VCaP (cell line): ENCODE data around the gene HOMER2.

ENCODE experiments used
- H3K27ac ChIP-seq: fragments of 450-650 bp; 2 replicates; pipeline ENCODE4 v1.5.1; 2017
- CTCF ChIP-seq: fragments of 450-650 bp; conservative IDR thresholded peaks from 2 replicates; pipeline ENCODE4 v1.5.1; 2017; ENCODE audit warnings: mild to moderate bottlenecking, moderate library complexity

Gene HOMER2

GRCh38 chr15:82952158-82953081 is at the start of gene HOMER2:
TSS of gene HOMER2 (minus strand) at chr15:82952720. CDS start at chr15:82952535, 185 bp downstream.
- peak within 1 kb of the TSS; percentile 96 for H3K27ac ChIP-seq
- TF ChIP-seq CTCF = peak; percentile 33

GRCh38 chr15:83000672-83001031 is 48.1 kb upstream of the HOMER2 start:
- H3K27ac ChIP-seq = peak overlapping the region; percentile 81

GRCh38 chr15:82999905-83000671 is 47.6 kb upstream of the HOMER2 start:
- peak overlapping the region; percentile 81 for H3K27ac ChIP-seq
- peak; percentile 93 for TF ChIP-seq CTCF

- TF ChIP-seq CTCF = no peak
- peak overlapping the region; percentile 81 for H3K27ac ChIP-seq
Measured at GRCh38 chr15:82999426-82999825, 46.9 kb upstream of the HOMER2 start.

GRCh38 chr15:82995938-82996337 is 43.4 kb upstream of the HOMER2 start:
- no peak for TF ChIP-seq CTCF
- no peak overlapping the region for H3K27ac ChIP-seq

DNA sequence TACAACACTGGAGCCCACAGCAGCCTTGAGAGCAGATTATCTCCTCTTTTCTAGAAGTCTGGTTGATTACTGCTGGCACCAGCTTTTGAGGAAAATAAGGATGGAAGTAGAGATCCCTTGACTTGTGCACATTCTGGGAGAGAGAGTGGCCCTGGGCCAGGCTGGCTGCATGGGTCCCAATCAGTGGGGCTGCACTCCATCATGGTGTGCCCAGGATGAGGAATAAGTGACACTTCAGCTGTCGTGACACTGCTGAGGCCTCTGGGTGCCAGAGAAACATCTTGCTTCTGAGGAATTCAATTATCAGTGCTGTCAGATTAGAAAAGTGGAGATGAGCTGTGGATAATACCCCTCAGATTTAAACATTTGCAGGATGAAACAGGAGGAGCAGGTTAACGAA is 42.6 kb upstream of the HOMER2 start:
- no peak overlapping the region for H3K27ac ChIP-seq
- TF ChIP-seq CTCF = no peak

- TF ChIP-seq CTCF = no peak
Measured at GRCh38 chr15:82993144-82993543, 40.6 kb upstream of the HOMER2 start.

More at GRCh38 chr15:82993144-82993543, 40.6 kb upstream of the HOMER2 start:
- no peak overlapping the region for H3K27ac ChIP-seq
